ENCODE data around the gene TNRC6B.
"Not testable (repeated sequence)": the region's sequence is repeated elsewhere in the genome, so short reads cannot be mapped to it uniquely, and the experiment has no call there.

Gene TNRC6B

GRCh38 chr22:40177738-40178416 lies at the start of gene TNRC6B:
Gene TNRC6B (plus strand): TSS chr22:40177925. CDS start chr22:40178136, 211 bp downstream.
- peak; percentile 85 for DNase-seq

GRCh38 chr22:40128989-40129388 lies 48.7 kb upstream of the TNRC6B start:
- no peak for DNase-seq

- DNase-seq: no peak
Observed at GRCh38 chr22:40137132-40137531, 40.6 kb upstream of the TNRC6B start.

- no peak for DNase-seq
Observed at GRCh38 chr22:40138866-40139265, 38.9 kb upstream of the TNRC6B start.

- no peak for DNase-seq
Observed at GRCh38 chr22:40147388-40148176, 30.1 kb upstream of the TNRC6B start.

GRCh38 chr22:40153192-40153591 lies 24.5 kb upstream of the TNRC6B start:
- no peak for DNase-seq

- no peak for DNase-seq
Observed at GRCh38 chr22:40153705-40154104, 24.0 kb upstream of the TNRC6B start.

- DNase-seq: peak; percentile 49
Observed at GRCh38 chr22:40156001-40156516, 21.7 kb upstream of the TNRC6B start.

- not testable (repeated sequence) for DNase-seq
Observed at GRCh38 chr22:40156682-40157081, 21.0 kb upstream of the TNRC6B start.

- DNase-seq: no peak
Observed at GRCh38 chr22:40157330-40157945, 20.3 kb upstream of the TNRC6B start.

GRCh38 chr22:40161194-40161593 lies 16.5 kb upstream of the TNRC6B start:
- DNase-seq: no peak

- not testable (repeated sequence) for DNase-seq
Observed at GRCh38 chr22:40165537-40165936, 12.2 kb upstream of the TNRC6B start.

- DNase-seq: no peak
Observed at GRCh38 chr22:40175611-40176244, 2.0 kb upstream of the TNRC6B start.

GRCh38 chr22:40176921-40177737 lies 596 bp upstream of the TNRC6B start:
- DNase-seq: no peak

- peak; percentile 17 for DNase-seq
Observed at GRCh38 chr22:40178417-40179409, 988 bp downstream of the TNRC6B start.

- no peak for DNase-seq
Observed at GRCh38 chr22:40179526-40179925, 1.8 kb downstream of the TNRC6B start.

- DNase-seq: no peak
Observed at GRCh38 chr22:40180403-40180802, 2.7 kb downstream of the TNRC6B start.

GRCh38 chr22:40181323-40181722 lies 3.6 kb downstream of the TNRC6B start:
- no peak for DNase-seq

GRCh38 chr22:40182231-40182835 lies 4.6 kb downstream of the TNRC6B start:
- no peak for DNase-seq

GRCh38 chr22:40183029-40183581 lies 5.4 kb downstream of the TNRC6B start:
- peak; percentile 27 for DNase-seq

All from NCI-H226 (cell line).